ENCODE measurements around the gene POLR3B.
"Not testable (repeated sequence)": the region's sequence is repeated elsewhere in the genome, so short reads cannot be mapped to it uniquely, and the experiment has no call there.

Gene POLR3B

GRCh38 chr12:106369624-106370346 is 12.2 kb downstream of the POLR3B start:
- no peaks in the 10 kb centered on the region for H3K9me3 ChIP-seq (ENCODE audit: control insufficient read depth, low read length)
- no peaks in the 10 kb centered on the region for H3K36me3 ChIP-seq (ENCODE audit: control insufficient read depth, insufficient read depth, low read length)
- H3K4me2 ChIP-seq (ENCODE audit: low read length): no peak overlapping the region
- H3K9ac ChIP-seq: no peak overlapping the region
- H3K4me1 ChIP-seq: no peaks in the 10 kb centered on the region
- H3K27me3 ChIP-seq (ENCODE audit: control insufficient read depth, insufficient read depth, low read length): no peaks in the 10 kb centered on the region
- no peaks in the 10 kb centered on the region for H3K79me2 ChIP-seq
- TF ChIP-seq, protein P1, sequence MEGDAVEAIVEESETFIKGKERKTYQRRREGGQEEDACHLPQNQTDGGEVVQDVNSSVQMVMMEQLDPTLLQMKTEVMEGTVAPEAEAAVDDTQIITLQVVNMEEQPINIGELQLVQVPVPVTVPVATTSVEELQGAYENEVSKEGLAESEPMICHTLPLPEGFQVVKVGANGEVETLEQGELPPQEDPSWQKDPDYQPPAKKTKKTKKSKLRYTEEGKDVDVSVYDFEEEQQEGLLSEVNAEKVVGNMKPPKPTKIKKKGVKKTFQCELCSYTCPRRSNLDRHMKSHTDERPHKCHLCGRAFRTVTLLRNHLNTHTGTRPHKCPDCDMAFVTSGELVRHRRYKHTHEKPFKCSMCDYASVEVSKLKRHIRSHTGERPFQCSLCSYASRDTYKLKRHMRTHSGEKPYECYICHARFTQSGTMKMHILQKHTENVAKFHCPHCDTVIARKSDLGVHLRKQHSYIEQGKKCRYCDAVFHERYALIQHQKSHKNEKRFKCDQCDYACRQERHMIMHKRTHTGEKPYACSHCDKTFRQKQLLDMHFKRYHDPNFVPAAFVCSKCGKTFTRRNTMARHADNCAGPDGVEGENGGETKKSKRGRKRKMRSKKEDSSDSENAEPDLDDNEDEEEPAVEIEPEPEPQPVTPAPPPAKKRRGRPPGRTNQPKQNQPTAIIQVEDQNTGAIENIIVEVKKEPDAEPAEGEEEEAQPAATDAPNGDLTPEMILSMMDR (IDR thresholded peaks at IDR 0.05): no peak
- H3K4me3 ChIP-seq (ENCODE audit: low read depth, low read length): no peak overlapping the region
- no peak overlapping the region for H3K27ac ChIP-seq
- no peak overlapping the region for H2AFZ ChIP-seq

DNA sequence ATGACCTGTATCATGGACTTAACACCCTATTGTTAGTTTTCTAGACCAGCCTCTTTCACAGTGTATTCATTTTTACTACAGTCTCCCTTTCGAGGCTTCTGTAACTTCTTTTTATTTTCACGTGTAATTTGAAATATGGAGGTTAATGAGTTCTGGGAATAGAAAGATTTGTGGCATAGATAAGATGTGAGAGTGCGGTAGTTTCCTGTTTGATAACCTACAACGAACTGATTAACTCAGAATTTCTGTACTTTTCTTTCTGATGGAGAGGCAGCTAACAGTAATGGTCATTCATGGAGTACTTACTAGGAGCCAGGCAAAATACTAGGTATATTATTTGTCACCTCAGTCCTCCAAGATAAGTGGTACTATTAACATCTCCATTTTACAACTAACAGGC is 21.2 kb downstream of the POLR3B start:
- Histone ChIP-seq H3K36me3 (ENCODE audit: control insufficient read depth, insufficient read depth, low read length) (no peaks in the 10 kb centered on the region), H3K9me3 (ENCODE audit: control insufficient read depth, low read length) (no peaks in the 10 kb centered on the region), H3K9ac (no peak overlapping the region), H3K27me3 (ENCODE audit: control insufficient read depth, insufficient read depth, low read length) (no peaks in the 10 kb centered on the region), H3K4me2 (ENCODE audit: low read length) (no peak overlapping the region), H3K79me2 (no peaks in the 10 kb centered on the region), H3K4me1 (no peaks in the 10 kb centered on the region), H3K27ac (no peak overlapping the region), H3K4me3 (ENCODE audit: low read depth, low read length) (no peak overlapping the region), H2AFZ (no peak overlapping the region)
- TF ChIP-seq, protein P1 (IDR thresholded peaks at IDR 0.05): no peak

GRCh38 chr12:106380954-106381353 is 23.4 kb downstream of the POLR3B start:
- Histone ChIP-seq H3K36me3 (ENCODE audit: control insufficient read depth, insufficient read depth, low read length) (no peaks in the 10 kb centered on the region), H3K9ac (no peak overlapping the region), H3K4me1 (no peaks in the 10 kb centered on the region), H3K4me3 (ENCODE audit: low read depth, low read length) (no peak overlapping the region), H3K27me3 (ENCODE audit: control insufficient read depth, insufficient read depth, low read length) (no peaks in the 10 kb centered on the region), H3K9me3 (ENCODE audit: control insufficient read depth, low read length) (no peaks in the 10 kb centered on the region), H3K27ac (no peak overlapping the region), H3K79me2 (no peaks in the 10 kb centered on the region), H2AFZ (no peak overlapping the region), H3K4me2 (ENCODE audit: low read length) (no peak overlapping the region)
- TF ChIP-seq, protein P1 (IDR thresholded peaks at IDR 0.05): no peak

DNA sequence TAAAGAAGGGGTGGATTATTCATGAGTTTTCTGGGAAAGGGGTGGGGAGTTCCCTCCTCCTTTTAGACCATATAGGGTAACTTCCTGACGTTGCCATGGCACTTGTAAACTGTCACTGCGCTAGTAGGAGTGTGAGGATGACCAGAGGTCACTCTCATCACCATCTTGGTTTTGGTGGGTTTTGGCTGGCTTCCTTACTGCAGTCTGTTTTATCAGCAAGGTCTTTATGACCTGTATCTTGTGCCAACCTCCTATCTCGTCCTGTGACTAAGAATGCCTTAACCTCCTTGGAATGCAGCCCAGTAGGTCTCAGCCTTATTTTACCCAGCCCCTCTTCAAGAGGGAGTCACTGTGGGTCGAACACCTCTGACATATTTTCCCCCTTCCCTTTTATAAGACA is 24.3 kb downstream of the POLR3B start:
- H2AFZ ChIP-seq; H3K4me1 ChIP-seq; H3K36me3 ChIP-seq (ENCODE audit: control insufficient read depth, insufficient read depth, low read length); H3K9me3 ChIP-seq (ENCODE audit: control insufficient read depth, low read length); H3K4me2 ChIP-seq (ENCODE audit: low read length); H3K27ac ChIP-seq; H3K4me3 ChIP-seq (ENCODE audit: low read depth, low read length); H3K27me3 ChIP-seq (ENCODE audit: control insufficient read depth, insufficient read depth, low read length); H3K79me2 ChIP-seq; H3K9ac ChIP-seq: not testable (repeated sequence)

- Histone ChIP-seq H3K4me2 (ENCODE audit: low read length) (no peak overlapping the region), H2AFZ (no peak overlapping the region), H3K4me1 (no peaks in the 10 kb centered on the region), H3K4me3 (ENCODE audit: low read depth, low read length) (no peak overlapping the region), H3K27ac (no peak overlapping the region), H3K79me2 (no peaks in the 10 kb centered on the region), H3K9ac (no peak overlapping the region), H3K36me3 (ENCODE audit: control insufficient read depth, insufficient read depth, low read length) (no peaks in the 10 kb centered on the region), H3K27me3 (ENCODE audit: control insufficient read depth, insufficient read depth, low read length) (no peaks in the 10 kb centered on the region), H3K9me3 (ENCODE audit: control insufficient read depth, low read length) (no peaks in the 10 kb centered on the region)
- TF ChIP-seq, protein P1 (IDR thresholded peaks at IDR 0.05): no peak
These were observed 29.4 kb downstream of the POLR3B start for GRCh38 chr12:106386813-106387535.

All from parathyroid adenoma (tissue), 2 donors.